T1000 (cell line): ENCODE measurements around the gene TGM2.
A peak's percentile ranks its signal among the peaks of the same experiment; 100 is the strongest.

ENCODE experiments used
- DNase-seq: peaks from one replicate; lab custom pipeline; 2025; ENCODE audit warnings: mixed read lengths; lab: John Stamatoyannopoulos, UW

Gene TGM2

DNA sequence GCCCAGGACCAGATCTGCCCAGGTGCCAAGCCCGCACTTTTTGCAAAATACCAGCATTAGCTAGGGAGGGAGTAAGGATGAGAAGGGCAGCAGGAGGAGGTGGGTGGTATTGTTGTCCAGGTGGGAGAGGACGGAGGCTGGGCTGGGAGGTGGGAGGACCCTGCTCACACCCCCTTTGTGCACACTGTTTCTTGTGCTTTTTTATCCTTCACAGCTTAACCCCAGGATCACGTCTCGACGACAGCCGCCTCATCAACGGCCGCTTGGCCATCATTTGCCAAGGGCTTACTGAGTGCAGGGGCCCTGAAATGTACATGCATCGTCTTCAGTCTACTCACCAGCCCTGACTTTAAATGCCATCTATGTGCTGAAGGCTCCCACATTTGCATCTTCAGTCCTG is 12.1 kb upstream of the TGM2 start:
- no peak for DNase-seq

DNA sequence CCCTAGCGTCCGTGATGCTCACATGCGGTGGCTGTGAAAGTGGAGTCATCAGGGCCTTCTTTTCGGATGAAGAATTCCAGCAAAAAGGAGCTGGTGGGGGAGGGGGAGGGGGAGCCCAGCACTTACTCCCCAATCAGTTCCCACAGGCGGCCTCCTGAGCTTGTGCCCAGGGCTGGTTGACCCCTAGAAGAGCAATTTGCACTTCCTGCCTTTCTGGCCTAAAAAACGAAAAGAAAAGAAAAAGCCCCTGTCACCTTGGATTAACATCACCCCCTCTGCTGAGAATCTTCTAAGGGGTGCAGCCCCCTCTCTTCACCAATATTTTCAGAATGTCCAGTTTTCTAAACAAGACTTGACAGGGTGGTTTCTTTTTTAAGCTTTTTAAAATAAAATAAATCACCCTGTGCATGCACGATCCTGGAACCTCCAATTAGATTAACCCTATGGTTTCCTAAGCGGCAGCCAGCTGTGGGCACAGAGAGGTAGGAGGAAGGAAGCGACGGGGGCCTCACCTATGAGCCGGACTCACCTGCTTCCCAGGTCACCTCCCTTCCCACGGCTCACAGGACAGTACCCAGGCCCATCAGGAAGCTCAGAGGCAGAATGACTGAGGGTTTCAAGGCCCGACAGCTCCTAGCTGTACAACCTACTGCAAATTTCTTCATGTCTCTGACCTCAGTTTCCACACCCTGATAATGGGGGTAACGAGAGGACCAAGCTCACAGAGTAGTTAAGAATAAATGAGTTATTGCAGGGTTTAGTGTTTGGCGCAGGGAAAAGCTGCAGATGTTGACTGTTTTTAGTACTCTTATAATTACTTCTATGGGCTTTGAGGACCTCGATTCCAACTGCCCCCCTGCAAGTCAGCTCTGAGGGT is 10.5 kb upstream of the TGM2 start:
- DNase-seq = no peak

GRCh38 chr20:38173237-38174156 is 8.4 kb upstream of the TGM2 start:
- peak; percentile 50 for DNase-seq

DNA sequence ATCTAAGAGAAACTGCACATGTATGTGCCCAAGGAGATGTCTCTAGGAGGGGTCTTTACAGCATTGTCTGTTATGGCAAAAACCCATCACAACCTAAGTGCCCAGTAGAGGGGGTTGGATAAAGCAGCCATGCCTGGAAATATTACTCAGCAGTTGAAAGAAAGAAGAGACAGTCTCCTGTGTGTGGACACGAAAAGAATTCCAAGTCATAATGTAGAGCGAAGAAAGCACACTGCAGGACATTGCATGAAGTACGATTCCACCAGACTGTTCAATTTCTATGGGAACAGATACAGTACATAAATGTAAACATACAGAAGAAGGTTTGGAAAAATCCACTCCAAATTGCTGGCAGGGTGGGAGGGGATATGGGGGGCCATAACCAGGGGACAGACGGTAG is 7.3 kb upstream of the TGM2 start:
- DNase-seq = no peak

DNA sequence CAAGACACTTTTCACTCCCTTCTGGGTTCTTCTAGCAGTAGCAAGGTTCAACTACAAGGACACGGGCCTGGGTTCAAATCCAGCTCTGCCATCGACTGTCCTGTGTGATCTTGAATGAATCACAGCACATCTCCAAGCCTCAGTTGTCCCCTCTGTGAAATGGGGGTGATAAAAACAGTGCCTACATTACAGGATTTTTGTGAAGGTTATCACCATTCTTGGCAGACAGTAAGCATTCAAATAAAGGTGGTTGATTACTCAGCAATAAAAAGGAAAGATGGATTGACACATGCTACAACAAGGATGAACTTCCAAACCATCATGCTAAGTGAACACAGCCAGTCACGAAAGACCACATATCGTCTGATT is 6.6 kb upstream of the TGM2 start:
- no peak for DNase-seq

DNA sequence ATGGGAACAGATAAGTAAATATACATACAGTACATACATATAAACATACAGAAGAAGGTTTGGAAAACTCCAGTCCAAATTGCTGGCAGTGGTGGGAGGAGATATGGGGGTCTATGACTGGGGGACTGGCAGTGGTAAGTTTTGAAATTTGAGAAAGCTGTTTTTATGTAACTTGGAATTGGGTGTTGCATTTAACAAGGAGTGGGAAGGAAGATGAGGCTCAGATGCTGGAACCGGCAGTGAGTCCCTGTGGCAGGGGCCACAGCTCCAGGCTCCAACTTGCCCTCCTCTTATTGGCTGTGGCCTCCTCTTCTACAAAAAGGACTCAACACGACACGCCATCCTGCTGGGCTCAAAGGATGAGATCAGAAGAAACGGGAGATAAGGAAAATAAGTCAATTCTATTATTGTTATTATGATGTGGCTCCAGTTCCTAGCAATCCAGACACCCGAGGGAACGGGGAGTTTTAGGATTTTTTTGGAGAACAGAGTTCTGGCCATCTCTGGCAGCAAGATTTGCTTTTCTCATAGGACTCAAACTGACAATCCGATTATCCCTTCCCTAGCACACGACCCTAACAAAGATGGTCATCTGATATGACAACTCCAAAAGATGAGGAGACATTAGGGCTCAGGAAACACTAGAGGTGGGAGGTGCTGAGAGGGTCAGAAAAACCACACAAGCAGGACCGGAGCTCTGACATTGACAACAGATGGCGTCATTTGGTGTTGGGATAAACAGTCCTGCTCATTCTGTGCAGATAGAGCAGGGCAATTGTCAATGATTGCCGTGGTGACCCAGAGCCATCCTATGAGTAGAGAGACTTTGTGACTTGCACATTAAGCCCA is 6.0 kb upstream of the TGM2 start:
- DNase-seq = no peak

DNA sequence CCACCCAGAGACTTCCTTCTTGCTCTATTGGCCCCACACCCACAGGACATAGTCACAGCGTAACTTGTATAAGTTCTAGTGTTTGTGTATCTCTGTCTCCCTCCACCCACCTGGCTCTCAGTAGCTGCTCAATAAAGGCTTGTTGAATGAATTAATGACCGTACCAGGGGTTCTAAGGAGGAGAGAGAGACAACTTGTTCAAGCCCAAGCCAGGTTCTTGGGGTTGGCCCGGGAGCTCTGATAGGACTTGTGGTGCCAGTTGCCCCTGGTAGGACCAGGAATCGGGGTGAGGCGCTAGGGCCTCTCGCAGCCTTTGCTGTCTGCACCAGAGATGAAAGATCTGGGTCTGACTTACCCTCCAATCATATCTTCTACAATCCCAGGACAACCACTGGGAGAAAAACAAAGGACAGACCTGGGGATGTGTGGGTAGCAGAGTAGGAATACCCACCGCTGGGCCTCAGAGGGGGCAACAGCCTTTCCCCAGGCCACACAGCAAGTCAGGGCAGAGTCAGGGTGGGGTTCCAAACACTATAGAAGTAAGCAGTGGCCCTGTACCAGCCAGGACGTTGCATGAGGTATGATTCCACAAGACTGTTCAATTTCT is 5.3 kb upstream of the TGM2 start:
- DNase-seq = no peak

GRCh38 chr20:38169636-38170193 is 4.6 kb upstream of the TGM2 start:
- DNase-seq = no peak

GRCh38 chr20:38168791-38169589 is 3.9 kb upstream of the TGM2 start:
- no peak for DNase-seq

- DNase-seq = peak; percentile 37
These were observed 3.0 kb upstream of the TGM2 start for GRCh38 chr20:38167851-38168760.

DNA sequence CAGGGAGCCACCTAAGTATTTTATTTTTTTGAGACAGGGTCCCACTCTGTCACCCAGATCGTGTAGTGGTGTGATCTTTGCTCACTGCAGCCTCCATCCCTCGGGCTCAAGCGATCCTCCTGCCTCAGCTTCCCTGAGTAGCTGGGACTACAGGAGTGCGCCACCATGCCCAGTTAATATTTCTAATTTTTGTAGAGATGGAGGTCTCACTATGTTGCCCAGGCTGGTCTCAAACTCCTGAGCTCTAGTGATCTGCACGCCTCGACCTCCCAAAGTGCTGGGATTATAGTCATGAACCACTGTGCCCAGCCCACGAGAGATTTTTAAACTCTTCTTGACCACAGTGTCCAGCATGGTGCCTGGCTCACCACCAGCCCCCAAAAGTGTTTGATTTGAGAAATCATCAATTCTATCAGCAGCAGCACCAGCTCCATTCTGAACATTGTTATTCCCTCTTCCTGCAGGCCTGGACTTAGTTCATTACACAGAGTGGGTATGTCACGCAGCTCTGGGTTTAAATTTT is 2.3 kb upstream of the TGM2 start:
- DNase-seq = no peak

- no peak for DNase-seq
These were observed 1.7 kb upstream of the TGM2 start for GRCh38 chr20:38166703-38167233.

DNA sequence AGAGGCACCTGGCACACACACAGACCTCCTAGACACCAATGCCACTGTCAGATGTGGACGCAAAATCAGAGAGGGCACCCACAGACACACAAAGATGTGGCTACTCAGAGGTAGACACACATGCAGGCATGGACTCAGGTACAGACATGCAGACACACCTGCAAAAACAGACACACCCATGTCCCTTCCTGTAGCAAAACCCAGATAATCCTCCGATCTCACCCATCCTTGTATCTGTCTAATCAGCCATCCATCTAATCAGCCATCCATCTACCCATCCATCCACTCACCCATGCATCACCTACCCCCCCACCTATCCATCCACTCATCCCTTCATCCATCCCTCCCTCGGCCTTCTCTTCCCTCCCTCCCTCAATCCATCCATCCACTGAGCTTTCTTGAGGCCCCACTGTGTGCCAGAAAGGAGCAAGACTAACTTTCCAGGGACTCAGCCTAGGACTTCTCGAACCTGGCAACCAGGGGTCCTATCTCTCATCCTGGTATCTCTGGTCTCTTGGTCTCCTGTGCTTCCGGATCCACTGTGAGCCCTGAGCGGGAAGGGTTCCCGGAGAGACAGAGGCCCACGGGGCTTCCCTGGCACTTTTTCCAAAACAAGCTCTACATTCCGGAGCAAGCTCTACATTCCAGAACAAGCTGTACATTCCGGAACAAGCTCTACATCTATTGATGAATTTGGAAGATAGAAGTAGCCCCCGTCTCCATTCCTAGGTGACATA is 1.1 kb upstream of the TGM2 start:
- DNase-seq = no peak

GRCh38 chr20:38164624-38165088 is 414 bp downstream of the TGM2 start:
- no peak for DNase-seq

DNA sequence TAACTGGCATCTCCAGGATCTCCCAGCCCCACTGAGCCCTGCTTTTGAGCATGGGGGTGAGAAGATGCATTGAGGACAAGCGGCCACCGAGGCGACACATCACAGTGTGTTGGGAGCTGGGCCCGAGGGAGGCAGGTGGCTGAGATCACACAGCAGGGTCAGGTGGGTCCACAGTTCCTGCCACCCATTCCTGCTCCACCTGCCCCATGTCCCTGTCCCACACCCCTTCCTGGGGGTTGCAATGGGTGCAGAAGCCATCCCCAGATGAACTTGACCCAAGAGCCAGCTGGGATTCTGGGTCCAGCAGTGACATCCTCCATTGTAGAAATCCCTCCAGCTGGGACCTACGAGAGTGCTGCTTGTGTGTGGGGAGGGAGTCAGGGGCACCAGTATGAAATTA is 1.0 kb downstream of the TGM2 start:
- no peak for DNase-seq

GRCh38 chr20:38162878-38163875 is 1.9 kb downstream of the TGM2 start:
- no peak for DNase-seq

DNA sequence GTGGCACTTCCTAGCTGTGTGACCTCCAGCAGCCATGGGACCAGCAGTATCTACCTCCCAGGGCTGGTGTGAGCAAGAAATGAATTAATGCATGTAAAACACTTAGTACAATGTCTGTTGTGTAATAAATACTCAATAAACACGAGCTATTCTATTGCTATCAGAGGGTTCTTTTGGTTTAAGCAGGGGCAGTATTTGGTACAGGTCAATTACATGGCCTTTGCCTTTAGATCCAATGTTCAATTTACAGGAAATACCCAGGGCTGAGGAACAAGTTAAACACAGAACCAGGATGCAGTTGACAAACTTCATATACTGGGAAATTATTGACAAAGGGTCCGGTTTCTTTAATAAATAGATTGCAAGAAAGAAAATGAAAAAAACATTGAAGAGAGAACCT is 2.9 kb downstream of the TGM2 start:
- DNase-seq = no peak
